Motor neuron (in vitro differentiated cells): ENCODE measurements around the gene CIT. TPM values are rescaled to one million over a fixed set of nuclear protein-coding genes. Genes with fewer than 3 reads are reported as not detected.

Experiments used
- ATAC-seq, 8 experiments: fragments of 200-7000 bp; cut with Tn5 transposase; replicated peaks in 6 of 8; 2 replicates each; pipeline ENCODE4 v1.8.0; 2021; ENCODE audit warnings: mild to moderate bottlenecking in 8 of 8, moderate library complexity in 8 of 8
- H3K27ac ChIP-seq, 2 donors: fragments of 250-450 bp; sonication (Bioruptor Pico); 2 replicates each; pipeline ENCODE4 v1.9.0; 2021; ENCODE audit warnings: antibody characterized with exemption in 2 of 2, mild to moderate bottlenecking in 2 of 2, moderate library complexity in 1 of 2
- H3K4me1 ChIP-seq, 2 donors: fragments of 250-450 bp; sonication (Bioruptor Pico); replicated peaks in 1 of 2; 2 replicates each; pipeline ENCODE4 v1.6.1; 2021; ENCODE audit warnings: antibody characterized with exemption in 2 of 2, mild to moderate bottlenecking in 2 of 2, moderate library complexity in 1 of 2
- H3K4me3 ChIP-seq, 5 donors: fragments of 250-450 bp; sonication (Bioruptor Pico); 2 replicates each; pipeline ENCODE4 v1.9.0; 2021; ENCODE audit warnings: antibody characterized with exemption in 5 of 5, mild to moderate bottlenecking in 5 of 5, moderate library complexity in 4 of 5
- WGBS, 10 experiments: fragments of 450-650 bp; shearing (Covaris generic); methylation state at CpG; one replicate each; pipeline ENCODE4 v1.0.0; 2022; 5-methylcytosine and 5-hydroxymethylcytosine counted together
- in situ Hi-C, 9 experiments: fragments of 400-800 bp; cut with MboI; loops; one replicate each; pipeline ENCODE4 v1.15.0; 2021; ENCODE audit warnings: low sequenced_read_pairs in 9 of 9, low pct_unique_long_range_greater_than_20kb in 2 of 9; ENCODE audit not compliant: unreplicated experiment in 9 of 9
- total RNA-seq, 8 experiments: library from RNA; unstranded; fragments of 300-600 nt; gene quantifications; 2 replicates each; pipeline versions ENCODE4 v1.2.3 to v1.2.4, GENCODE V29; 2022

CIT gene
- total RNA-seq, 8 experiments from 2014 or later: 2.2 to 35.6 (median 6.9) TPM

- H3K4me3 ChIP-seq: no peak overlapping the region
- in situ Hi-C loops: loop anchor here in 1 of 9 experiments (25.0 kb wide), 1 partner anchor 226 kb away; no protein-coding TSS in a partner anchor
- H3K27ac ChIP-seq: no peak overlapping the region
- no peak for ATAC-seq
- no peaks in the 10 kb centered on the region for H3K4me1 ChIP-seq
- 73 to 100% (median 88%) methylated on average over 1 to 11 of the region's 12 CpGs; no CpG with 5 or more reads in 3 of the 10 experiments for WGBS, 10 experiments
Measured at GRCh38 chr12:119686355-119686754, 190.8 kb downstream of the CIT start.

- ATAC-seq: no peak
- Histone ChIP-seq H3K27ac (no peak overlapping the region), H3K4me1 (no peaks in the 10 kb centered on the region), H3K4me3 (no peak overlapping the region)
- in situ Hi-C loops: loop anchor here in 1 of 9 experiments (25.0 kb wide), 1 partner anchor 227 kb away; no protein-coding TSS in a partner anchor
- WGBS, 10 experiments: 33 to 100% (median 82%) methylated on average over 1 to 4 of the region's 4 CpGs
Measured at GRCh38 chr12:119685375-119685774, 191.7 kb downstream of the CIT start.

GRCh38 chr12:119684711-119685369, 192.3 kb downstream of the CIT start:
- ATAC-seq: no peak
- 27 to 90% (median 71%) methylated on average over 2 to 10 of the region's 10 CpGs for WGBS, 10 experiments
- no peaks in the 10 kb centered on the region for H3K4me1 ChIP-seq
- H3K27ac ChIP-seq: no peak overlapping the region
- H3K4me3 ChIP-seq: no peak overlapping the region
- in situ Hi-C loops: loop anchor here in 1 of 9 experiments (25.0 kb wide), 1 partner anchor 227 kb away; no protein-coding TSS in a partner anchor

- H3K27ac ChIP-seq: no peak overlapping the region
- in situ Hi-C loops: loop anchor here in 1 of 9 experiments (25.0 kb wide), 1 partner anchor 228 kb away; no protein-coding TSS in a partner anchor
Measured at GRCh38 chr12:119683816-119684215, 193.3 kb downstream of the CIT start.

GRCh38 chr12:119683413-119683812, 193.7 kb downstream of the CIT start:
- 29 to 95% (median 90%) methylated on average over 1 to 6 of the region's 6 CpGs; no CpG with 5 or more reads in 3 of the 10 experiments for WGBS, 10 experiments
- in situ Hi-C loops: loop anchor here in 1 of 9 experiments (25.0 kb wide), 1 partner anchor 229 kb away; no protein-coding TSS in a partner anchor
- Histone ChIP-seq H3K4me1 (no peaks in the 10 kb centered on the region), H3K4me3 (no peak overlapping the region), H3K27ac (no peak overlapping the region)
- peak in 1 of 8 experiments; percentile 15 for ATAC-seq

More at GRCh38 chr12:119683816-119684215, 193.3 kb downstream of the CIT start:
- no peak for ATAC-seq
- WGBS, 10 experiments: 40 to 100% (median 86%) methylated on average over 1 to 3 of the region's 3 CpGs; no CpG with 5 or more reads in 2 of the 10 experiments
- no peak overlapping the region for H3K4me3 ChIP-seq
- H3K4me1 ChIP-seq: no peaks in the 10 kb centered on the region

- no peak overlapping the region for H3K4me3 ChIP-seq
- no peak overlapping the region for H3K27ac ChIP-seq
- no peaks in the 10 kb centered on the region for H3K4me1 ChIP-seq
- peak in 1 of 8 experiments; percentile 20 for ATAC-seq
- 23 to 96% (median 81%) methylated on average over 2 to 3 of the region's 3 CpGs; no CpG with 5 or more reads in 2 of the 10 experiments for WGBS, 10 experiments
- in situ Hi-C loops: loop anchor here in 1 of 9 experiments (25.0 kb wide), 1 partner anchor 230 kb away; no protein-coding TSS in a partner anchor
Measured at GRCh38 chr12:119682639-119683252, 194.4 kb downstream of the CIT start.

- 55 to 92% (median 75%) methylated on average over 1 to 7 of the region's 9 CpGs; no CpG with 5 or more reads in 1 of the 10 experiments for WGBS, 10 experiments
- ATAC-seq: peak in 1 of 8 experiments; percentile 24
- no peaks in the 10 kb centered on the region for H3K4me1 ChIP-seq
- in situ Hi-C loops: loop anchor here in 1 of 9 experiments (25.0 kb wide), 1 partner anchor 230 kb away; no protein-coding TSS in a partner anchor
- H3K27ac ChIP-seq: no peak overlapping the region
- no peak overlapping the region for H3K4me3 ChIP-seq
Measured at GRCh38 chr12:119681728-119682638, 195.1 kb downstream of the CIT start.

GRCh38 chr12:119681111-119681510, 196.0 kb downstream of the CIT start:
- no peak for ATAC-seq
- in situ Hi-C loops: loop anchor here in 1 of 9 experiments (25.0 kb wide), 1 partner anchor 231 kb away; no protein-coding TSS in a partner anchor
- H3K4me1 ChIP-seq: no peaks in the 10 kb centered on the region
- H3K27ac ChIP-seq: no peak overlapping the region
- 73 to 100% (median 94%) methylated on average over 3 to 8 of the region's 8 CpGs; no CpG with 5 or more reads in 4 of the 10 experiments for WGBS, 10 experiments
- no peak overlapping the region for H3K4me3 ChIP-seq

GRCh38 chr12:119679490-119679889, 197.6 kb downstream of the CIT start:
- no peak for ATAC-seq
- Histone ChIP-seq H3K4me1 (no peaks in the 10 kb centered on the region), H3K27ac (no peak overlapping the region), H3K4me3 (no peak overlapping the region)
- 50 to 100% (median 91%) methylated on average over 1 to 10 of the region's 10 CpGs; no CpG with 5 or more reads in 2 of the 10 experiments for WGBS, 10 experiments
- in situ Hi-C loops: loop anchor here in 1 of 9 experiments (25.0 kb wide), 1 partner anchor 233 kb away; no protein-coding TSS in a partner anchor

GRCh38 chr12:119679081-119679480, 198.0 kb downstream of the CIT start:
- in situ Hi-C loops: loop anchor here in 1 of 9 experiments (25.0 kb wide), 1 partner anchor 233 kb away; no protein-coding TSS in a partner anchor
- no peak for ATAC-seq
- H3K27ac ChIP-seq: no peak overlapping the region

GRCh38 chr12:119678459-119678858, 198.7 kb downstream of the CIT start:
- Histone ChIP-seq H3K4me3 (no peak overlapping the region), H3K4me1 (no peaks in the 10 kb centered on the region), H3K27ac (no peak overlapping the region)
- in situ Hi-C loops: loop anchor here in 1 of 9 experiments (25.0 kb wide), 1 partner anchor 234 kb away; no protein-coding TSS in a partner anchor
- ATAC-seq: no peak
- WGBS, 10 experiments: 40 to 100% (median 84%) methylated on average over 1 to 7 of the region's 7 CpGs

More at GRCh38 chr12:119679081-119679480, 198.0 kb downstream of the CIT start:
- no peak overlapping the region for H3K4me3 ChIP-seq
- WGBS, 10 experiments: 80 to 100% (median 86%) methylated on average over 1 to 5 of the region's 5 CpGs; no CpG with 5 or more reads in 1 of the 10 experiments
- H3K4me1 ChIP-seq: no peaks in the 10 kb centered on the region

- Histone ChIP-seq H3K4me1 (no peaks in the 10 kb centered on the region), H3K27ac (no peak overlapping the region), H3K4me3 (no peak overlapping the region)
- in situ Hi-C loops: loop anchor here in 1 of 9 experiments (25.0 kb wide), 1 partner anchor 236 kb away; no protein-coding TSS in a partner anchor
- no peak for ATAC-seq
- 80 to 100% (median 95%) methylated on average over 1 to 7 of the region's 13 CpGs; no CpG with 5 or more reads in 3 of the 10 experiments for WGBS, 10 experiments
Measured at GRCh38 chr12:119676573-119676972, 200.5 kb downstream of the CIT start.
